ENCODE data around the gene DNAH9. TPM values are rescaled to one million over a fixed set of nuclear protein-coding genes. Genes with fewer than 3 reads are reported as not detected.

The DNAH9 gene
- total and polyA plus RNA-seq, 2 experiments from 2014 or later: 0.24 to 1.8 TPM

DNA sequence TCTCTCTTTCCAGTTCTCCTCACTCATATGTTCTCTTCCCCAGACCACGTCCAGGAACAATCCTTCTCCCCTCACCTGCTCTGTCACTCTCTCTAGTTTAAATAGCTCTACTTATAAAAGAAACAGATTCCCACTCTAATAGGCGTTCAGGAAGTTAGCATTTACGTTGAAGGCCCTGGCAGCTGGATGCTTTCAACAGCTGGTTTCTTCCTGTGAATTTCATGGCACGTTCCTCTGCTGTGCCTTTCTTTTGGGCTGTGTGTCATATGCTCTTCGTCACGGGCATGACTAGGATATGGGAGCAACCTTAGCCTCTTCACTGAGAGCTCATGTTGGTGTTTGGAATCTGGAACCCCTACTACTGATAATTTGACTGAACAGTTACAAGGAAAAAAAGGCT is 325.8 kb downstream of the DNAH9 start:
- TF ChIP-seq, protein P1, sequence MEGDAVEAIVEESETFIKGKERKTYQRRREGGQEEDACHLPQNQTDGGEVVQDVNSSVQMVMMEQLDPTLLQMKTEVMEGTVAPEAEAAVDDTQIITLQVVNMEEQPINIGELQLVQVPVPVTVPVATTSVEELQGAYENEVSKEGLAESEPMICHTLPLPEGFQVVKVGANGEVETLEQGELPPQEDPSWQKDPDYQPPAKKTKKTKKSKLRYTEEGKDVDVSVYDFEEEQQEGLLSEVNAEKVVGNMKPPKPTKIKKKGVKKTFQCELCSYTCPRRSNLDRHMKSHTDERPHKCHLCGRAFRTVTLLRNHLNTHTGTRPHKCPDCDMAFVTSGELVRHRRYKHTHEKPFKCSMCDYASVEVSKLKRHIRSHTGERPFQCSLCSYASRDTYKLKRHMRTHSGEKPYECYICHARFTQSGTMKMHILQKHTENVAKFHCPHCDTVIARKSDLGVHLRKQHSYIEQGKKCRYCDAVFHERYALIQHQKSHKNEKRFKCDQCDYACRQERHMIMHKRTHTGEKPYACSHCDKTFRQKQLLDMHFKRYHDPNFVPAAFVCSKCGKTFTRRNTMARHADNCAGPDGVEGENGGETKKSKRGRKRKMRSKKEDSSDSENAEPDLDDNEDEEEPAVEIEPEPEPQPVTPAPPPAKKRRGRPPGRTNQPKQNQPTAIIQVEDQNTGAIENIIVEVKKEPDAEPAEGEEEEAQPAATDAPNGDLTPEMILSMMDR (IDR thresholded peaks at IDR 0.05; ENCODE audit: low read depth, low read length): no peak
- Histone ChIP-seq H3K27me3 (no peaks in the 10 kb centered on the region), H3K9me3 (ENCODE audit: low read depth) (no peaks in the 10 kb centered on the region), H3K36me3 (no peaks in the 10 kb centered on the region), H3K4me3 (no peak overlapping the region), H3K4me1 (ENCODE audit: low read depth) (no peaks in the 10 kb centered on the region), H3K27ac (no peak overlapping the region)
- no peak for DNase-seq (ENCODE audit: low read depth in 1 of 2, low spot score in 1 of 2)

DNA sequence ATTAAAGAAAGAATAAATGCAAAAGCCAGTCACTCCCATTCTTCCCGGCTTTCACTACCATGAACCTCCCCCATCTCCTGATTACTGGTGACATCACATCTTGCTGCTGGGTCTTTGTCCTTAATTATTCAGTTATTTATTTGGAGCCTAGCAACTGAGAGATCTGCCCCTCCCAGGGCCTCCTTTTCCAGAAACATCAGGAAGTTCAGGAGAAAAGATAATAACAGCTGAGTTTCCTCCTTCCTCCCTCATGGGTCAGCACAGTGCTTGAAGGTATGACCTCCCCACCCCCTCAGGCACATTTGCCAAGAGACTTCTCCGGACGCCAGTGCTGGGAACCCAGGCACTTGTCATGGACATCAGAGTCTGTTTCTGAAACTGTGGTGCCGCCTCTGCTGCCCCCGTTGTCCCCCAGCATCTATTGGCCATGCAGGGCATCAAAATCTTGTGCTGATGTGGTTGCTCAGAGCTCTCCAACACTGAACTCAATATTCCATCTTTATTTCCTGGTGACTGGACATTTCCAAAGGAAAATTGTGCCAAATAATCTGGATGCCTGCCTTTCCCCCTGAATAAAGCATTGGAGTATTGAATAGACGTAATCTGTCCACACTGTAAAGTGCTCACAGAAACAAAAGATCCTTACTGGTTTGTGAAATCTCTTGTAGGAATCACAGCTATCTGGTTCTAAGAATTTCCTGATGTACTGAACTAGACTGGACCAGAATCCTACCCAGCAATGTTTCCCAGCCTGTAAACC is 327.2 kb downstream of the DNAH9 start:
- Histone ChIP-seq H3K4me1 (ENCODE audit: low read depth) (no peaks in the 10 kb centered on the region), H3K27me3 (no peaks in the 10 kb centered on the region), H3K36me3 (no peaks in the 10 kb centered on the region), H3K27ac (no peak overlapping the region), H3K4me3 (no peak overlapping the region), H3K9me3 (ENCODE audit: low read depth) (no peaks in the 10 kb centered on the region)
- DNase-seq (ENCODE audit: low read depth in 1 of 2, low spot score in 1 of 2): no peak
- TF ChIP-seq, protein P1 (IDR thresholded peaks at IDR 0.05; ENCODE audit: low read depth, low read length): no peak

DNA sequence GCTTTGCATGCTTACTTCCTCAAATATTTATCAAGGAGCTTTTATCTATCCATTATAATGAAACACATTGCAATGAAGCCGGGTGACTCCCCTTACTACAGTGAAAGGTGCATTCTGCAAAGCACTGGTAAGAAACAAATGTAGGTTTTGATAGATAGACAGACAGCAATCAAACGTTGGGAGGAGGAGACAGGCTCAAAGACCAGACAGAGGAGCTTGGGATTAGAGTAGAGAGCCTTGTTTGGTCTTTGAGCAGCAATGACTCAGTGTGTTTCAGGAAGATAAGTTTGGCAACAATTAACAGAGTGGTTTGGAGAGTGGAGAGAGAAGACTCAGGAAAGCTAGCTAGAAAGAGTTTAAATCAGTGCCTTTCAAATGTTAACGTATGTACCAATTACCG is 330.2 kb downstream of the DNAH9 start:
- Histone ChIP-seq H3K27me3 (no peaks in the 10 kb centered on the region), H3K27ac (no peak overlapping the region), H3K9me3 (ENCODE audit: low read depth) (no peaks in the 10 kb centered on the region), H3K4me1 (ENCODE audit: low read depth) (no peaks in the 10 kb centered on the region), H3K4me3 (no peak overlapping the region), H3K36me3 (no peaks in the 10 kb centered on the region)
- DNase-seq (ENCODE audit: low read depth in 1 of 2, low spot score in 1 of 2): no peak
- TF ChIP-seq, protein P1 (IDR thresholded peaks at IDR 0.05; ENCODE audit: low read depth, low read length): no peak

DNA sequence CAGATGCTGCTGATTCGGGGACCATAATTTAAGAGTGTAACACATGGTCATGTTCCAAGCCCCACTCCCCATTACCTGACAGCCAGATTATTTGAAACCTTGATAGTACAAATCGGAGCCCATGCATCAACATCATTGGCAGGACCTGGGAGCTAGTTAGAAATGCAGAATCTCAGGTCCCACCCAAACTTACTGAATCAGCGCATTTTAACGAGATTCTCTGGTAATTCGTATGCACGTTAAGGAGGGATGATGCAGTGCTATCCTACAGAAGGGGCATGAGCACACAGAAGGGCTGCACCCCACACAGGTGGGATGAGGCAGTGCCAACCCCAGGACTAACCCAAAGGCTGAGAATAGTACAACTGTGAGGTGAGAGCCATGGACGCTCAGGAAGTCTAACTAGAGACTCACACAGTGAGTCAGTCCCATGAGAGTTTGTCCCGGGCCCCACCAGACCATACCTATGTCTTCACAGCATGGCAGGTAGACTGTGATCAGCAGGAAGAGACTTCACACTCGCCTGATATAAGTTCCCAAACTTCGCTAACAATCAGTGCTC is 334.1 kb downstream of the DNAH9 start:
- no peaks in the 10 kb centered on the region for H3K9me3 ChIP-seq (ENCODE audit: low read depth)
- H3K4me1 ChIP-seq (ENCODE audit: low read depth): no peaks in the 10 kb centered on the region
- TF ChIP-seq, protein P1 (IDR thresholded peaks at IDR 0.05; ENCODE audit: low read depth, low read length): no peak
- no peak overlapping the region for H3K4me3 ChIP-seq
- H3K27me3 ChIP-seq: no peaks in the 10 kb centered on the region
- no peaks in the 10 kb centered on the region for H3K36me3 ChIP-seq
- DNase-seq (ENCODE audit: low read depth in 1 of 2, low spot score in 1 of 2): no peak
- no peak overlapping the region for H3K27ac ChIP-seq

DNA sequence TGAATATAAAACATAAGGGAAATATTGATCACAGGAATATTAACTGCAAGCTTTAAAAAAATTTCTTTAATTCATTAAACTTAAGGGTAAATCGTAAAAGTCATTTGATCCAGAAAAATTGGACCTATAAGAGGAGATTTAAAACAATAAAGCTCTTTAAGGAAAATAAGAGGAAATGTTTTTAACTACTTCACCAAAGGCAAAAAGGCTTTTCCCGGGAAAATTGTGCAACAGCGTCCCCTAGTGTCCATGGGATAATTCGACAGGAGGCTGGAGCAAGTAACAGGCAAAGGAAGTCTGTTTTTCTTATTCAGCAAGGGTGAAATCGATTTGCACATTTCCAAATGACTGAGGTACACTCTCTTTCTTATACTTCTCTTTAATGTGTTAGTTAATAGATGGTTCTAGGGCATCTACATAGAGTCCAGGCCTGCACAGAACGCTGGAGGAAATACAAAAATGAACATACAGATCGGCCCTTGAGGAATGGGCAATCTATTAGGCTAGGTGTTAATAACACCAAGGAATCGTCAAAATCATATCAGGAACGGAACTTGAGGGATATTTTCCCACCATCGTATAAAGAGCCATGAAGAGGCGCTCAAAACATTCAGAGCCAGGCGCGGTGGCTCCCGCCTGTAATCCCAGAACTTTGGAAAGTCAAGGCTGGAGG is 337.6 kb downstream of the DNAH9 start:
- peak; percentile 68 to 69 for DNase-seq (ENCODE audit: low read depth in 1 of 2, low spot score in 1 of 2)
- no peaks in the 10 kb centered on the region for H3K4me1 ChIP-seq (ENCODE audit: low read depth)
- no peak overlapping the region for H3K4me3 ChIP-seq

More for the DNA sequence above, 337.6 kb downstream of the DNAH9 start:
- TF ChIP-seq, protein P1 (IDR thresholded peaks at IDR 0.05; ENCODE audit: low read depth, low read length): peak; percentile 87
- no peaks in the 10 kb centered on the region for H3K27me3 ChIP-seq
- no peaks in the 10 kb centered on the region for H3K9me3 ChIP-seq (ENCODE audit: low read depth)
- H3K27ac ChIP-seq: no peak overlapping the region
- no peaks in the 10 kb centered on the region for H3K36me3 ChIP-seq

All from cardiac muscle cell (in vitro differentiated cells and primary cell).